CD4-positive, alpha-beta T cell (primary cell): ENCODE data around the gene TMEM132A. TPM values are rescaled to one million over a fixed set of nuclear protein-coding genes. Genes with fewer than 3 reads are reported as not detected.

Source experiments
- ATAC-seq: fragments of 200-7000 bp; cut with Tn5 transposase; one replicate; pipeline ENCODE4 v1.10.0; 2022; ENCODE audit warnings: mild to moderate bottlenecking; ENCODE audit not compliant: poor library complexity
- CTCF ChIA-PET: fragments of 350-600 bp; sonication (Branson Sonifier 250); formaldehyde crosslinking; loops from one replicate; lab custom pipeline; 2021; ENCODE audit warnings: antibody characterized with exemption, inconsistent platforms; lab: Charles Lee
- POLR2A ChIA-PET: fragments of 350-600 bp; sonication (Branson Sonifier 250); formaldehyde crosslinking; loops from one replicate; lab custom pipeline; 2021; ENCODE audit warnings: antibody characterized with exemption, inconsistent platforms; lab: Charles Lee
- DNase-seq, 14 experiments: peaks; one replicate each; pipeline ENCODE4 v3.0.0-alpha.2; 2013 to 2020; ENCODE audit warnings: mixed read lengths in 2 of 14
- H3K27ac ChIP-seq, 2 donors: one replicate each; pipeline versions ENCODE4 v1.5.1 to v1.7.0; 2013; ENCODE audit warnings: low read length in 2 of 2, low read depth in 1 of 2, mild to moderate bottlenecking in 1 of 2
- H3K27me3 ChIP-seq, 2 experiments: 1 replicate in 1 of 2; 2 replicates in 1 of 2; pipeline versions ENCODE4 v1.6.1 to v1.7.0; 2013; ENCODE audit warnings: low read length in 2 of 2, control low read depth in 1 of 2, mild to moderate bottlenecking in 1 of 2, moderate library complexity in 1 of 2; ENCODE audit not compliant: insufficient read depth in 2 of 2, control insufficient read depth in 1 of 2
- H3K36me3 ChIP-seq: one replicate; pipeline ENCODE4 v1.6.1; 2013; ENCODE audit warnings: low read length, control low read depth; ENCODE audit not compliant: insufficient read depth
- H3K4me1 ChIP-seq: one replicate; pipeline ENCODE4 v1.6.1; 2013; ENCODE audit warnings: low read length, control low read depth; ENCODE audit not compliant: insufficient read depth
- H3K4me3 ChIP-seq: one replicate; pipeline ENCODE4 v1.5.1; 2013; ENCODE audit warnings: mild to moderate bottlenecking, low read length, moderate library complexity
- H3K9me3 ChIP-seq, 2 experiments: 1 replicate in 1 of 2; 2 replicates in 1 of 2; pipeline versions ENCODE4 v1.6.1 to v1.7.0; 2013; ENCODE audit warnings: low read length in 2 of 2, mild to moderate bottlenecking in 2 of 2, control low read depth in 1 of 2, moderate library complexity in 1 of 2; ENCODE audit not compliant: control insufficient read depth in 1 of 2, insufficient read depth in 1 of 2
- H3K27ac Mint-ChIP-seq: one replicate; pipeline ENCODE4 v1.8.0; 2020; ENCODE audit warnings: mixed read lengths
- H3K27me3 Mint-ChIP-seq: one replicate; pipeline ENCODE4 v1.8.0; 2021; ENCODE audit warnings: mixed read lengths
- H3K36me3 Mint-ChIP-seq: one replicate; pipeline ENCODE4 v1.8.0; 2021; ENCODE audit warnings: low read depth, mixed read lengths
- H3K4me1 Mint-ChIP-seq: one replicate; pipeline ENCODE4 v1.8.0; 2021; ENCODE audit warnings: low read depth, mixed read lengths
- H3K4me3 Mint-ChIP-seq: one replicate; pipeline ENCODE4 v1.8.0; 2020; ENCODE audit warnings: mild to moderate bottlenecking, mixed read lengths
- H3K9me3 Mint-ChIP-seq: one replicate; pipeline ENCODE4 v1.8.0; 2020; ENCODE audit warnings: mixed read lengths
- intact Hi-C, 2 experiments: fragments of 100-400 bp; cut with DNase I in 1 of 2; cut with micrococcal nuclease in 1 of 2; formaldehyde crosslinking; loops; one replicate each; pipeline versions ENCODE4 v1.15.1 to v1.9.0; 2023 to 2025; cut with DNase I, micrococcal nuclease
- total RNA-seq, 174 experiments: library from RNA in 2 of 174; stranded (reverse) in 2 of 174; gene quantifications; one replicate each; pipeline ENCODE4 v1.2.3 and lab custom pipeline; 2021 to 2026
- TF ChIP-seq, protein P1 (sequence below): fragments of 200-600 bp; IDR thresholded peaks from one replicate; pipeline ENCODE4 v1.8.0; 2022; ENCODE audit warnings: antibody characterized with exemption, mild to moderate bottlenecking

The TMEM132A gene
- total RNA-seq, 2 experiments from 2014 or later: not detected

DNA sequence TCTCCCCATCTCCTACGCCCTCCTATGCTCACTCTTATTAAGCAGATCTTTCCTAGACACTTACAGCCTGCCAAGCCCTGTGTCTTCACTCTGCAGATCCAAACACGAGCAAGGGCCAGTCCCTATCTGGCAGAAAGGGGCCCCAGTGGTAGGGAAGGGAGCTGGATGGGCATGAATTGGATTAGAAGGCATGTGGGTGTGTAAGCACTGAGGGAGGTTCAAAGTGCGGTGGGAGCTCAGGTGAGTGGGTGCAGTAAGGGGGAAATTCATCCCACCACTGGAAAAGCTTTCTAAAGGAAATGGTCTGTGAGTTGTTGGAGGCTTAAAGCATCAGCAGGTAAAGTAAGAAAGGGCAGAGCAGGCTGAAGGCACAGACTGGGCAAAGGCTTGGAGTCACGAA, 5.5 kb downstream of the TMEM132A start:
- H3K4me3 ChIP-seq: no peak overlapping the region
- H3K9me3 Mint-ChIP-seq: no peaks in the 10 kb centered on the region
- peaks cover 0 to 6% of the 10 kb centered on the region in 2 experiments for H3K9me3 ChIP-seq
- no peak overlapping the region for H3K27ac ChIP-seq
- TF ChIP-seq, protein P1, sequence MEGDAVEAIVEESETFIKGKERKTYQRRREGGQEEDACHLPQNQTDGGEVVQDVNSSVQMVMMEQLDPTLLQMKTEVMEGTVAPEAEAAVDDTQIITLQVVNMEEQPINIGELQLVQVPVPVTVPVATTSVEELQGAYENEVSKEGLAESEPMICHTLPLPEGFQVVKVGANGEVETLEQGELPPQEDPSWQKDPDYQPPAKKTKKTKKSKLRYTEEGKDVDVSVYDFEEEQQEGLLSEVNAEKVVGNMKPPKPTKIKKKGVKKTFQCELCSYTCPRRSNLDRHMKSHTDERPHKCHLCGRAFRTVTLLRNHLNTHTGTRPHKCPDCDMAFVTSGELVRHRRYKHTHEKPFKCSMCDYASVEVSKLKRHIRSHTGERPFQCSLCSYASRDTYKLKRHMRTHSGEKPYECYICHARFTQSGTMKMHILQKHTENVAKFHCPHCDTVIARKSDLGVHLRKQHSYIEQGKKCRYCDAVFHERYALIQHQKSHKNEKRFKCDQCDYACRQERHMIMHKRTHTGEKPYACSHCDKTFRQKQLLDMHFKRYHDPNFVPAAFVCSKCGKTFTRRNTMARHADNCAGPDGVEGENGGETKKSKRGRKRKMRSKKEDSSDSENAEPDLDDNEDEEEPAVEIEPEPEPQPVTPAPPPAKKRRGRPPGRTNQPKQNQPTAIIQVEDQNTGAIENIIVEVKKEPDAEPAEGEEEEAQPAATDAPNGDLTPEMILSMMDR: no peak
- peaks cover 9% of the 10 kb centered on the region for H3K4me1 ChIP-seq
- H3K36me3 ChIP-seq: no peaks in the 10 kb centered on the region
- H3K27me3 Mint-ChIP-seq: peaks cover 18% of the 10 kb centered on the region
- no peaks in the 10 kb centered on the region for H3K36me3 Mint-ChIP-seq
- intact Hi-C loops: no loop called here
- peaks cover 8 to 13% of the 10 kb centered on the region in 2 experiments for H3K27me3 ChIP-seq
- no peak overlapping the region for H3K4me3 Mint-ChIP-seq
- H3K4me1 Mint-ChIP-seq: peaks cover 5% of the 10 kb centered on the region
- ATAC-seq (no peak), DNase-seq (no peak)
- H3K27ac Mint-ChIP-seq: no peak overlapping the region
- ChIA-PET CTCF (interaction anchor here (0.7 kb wide), 1 partner anchor 522 kb away, joined by 3 read pairs; no protein-coding TSS in a partner anchor), POLR2A (no interaction called here)

DNA sequence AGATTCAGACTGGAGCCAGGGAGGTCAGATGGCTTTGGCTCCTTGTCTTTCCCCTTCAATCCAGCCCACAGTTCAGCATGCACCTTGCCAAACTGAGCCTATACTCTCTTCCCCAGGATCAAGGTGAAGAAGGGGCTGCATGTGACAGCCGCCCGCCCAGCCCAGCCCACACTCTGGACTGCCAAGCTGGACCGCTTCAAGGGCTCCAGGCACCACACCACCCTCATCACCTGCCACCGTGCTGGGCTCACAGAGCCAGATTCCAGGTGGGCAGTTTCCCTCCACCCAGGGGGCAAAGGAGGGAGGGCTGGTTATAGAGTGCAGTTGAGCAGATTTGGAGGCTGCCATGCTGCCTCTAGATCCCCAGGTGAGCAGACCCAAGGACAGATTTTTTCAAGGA, 6.1 kb downstream of the TMEM132A start:
- ATAC-seq (no peak), DNase-seq (no peak)
- H3K27ac ChIP-seq: no peak overlapping the region
- Mint-ChIP-seq H3K9me3 (no peaks in the 10 kb centered on the region), H3K4me3 (no peak overlapping the region), H3K27me3 (peaks cover 13% of the 10 kb centered on the region), H3K27ac (no peak overlapping the region), H3K4me1 (peaks cover under 1% of the 10 kb centered on the region), H3K36me3 (no peaks in the 10 kb centered on the region)
- ChIA-PET POLR2A (no interaction called here), CTCF (no interaction called here)
- H3K27me3 ChIP-seq: peaks cover 1 to 7% of the 10 kb centered on the region in 2 experiments
- no peaks in the 10 kb centered on the region for H3K9me3 ChIP-seq
- TF ChIP-seq, protein P1: no peak
- no peak overlapping the region for H3K4me3 ChIP-seq
- no peaks in the 10 kb centered on the region for H3K36me3 ChIP-seq
- intact Hi-C loops: no loop called here
- H3K4me1 ChIP-seq: peaks cover 3% of the 10 kb centered on the region

DNA sequence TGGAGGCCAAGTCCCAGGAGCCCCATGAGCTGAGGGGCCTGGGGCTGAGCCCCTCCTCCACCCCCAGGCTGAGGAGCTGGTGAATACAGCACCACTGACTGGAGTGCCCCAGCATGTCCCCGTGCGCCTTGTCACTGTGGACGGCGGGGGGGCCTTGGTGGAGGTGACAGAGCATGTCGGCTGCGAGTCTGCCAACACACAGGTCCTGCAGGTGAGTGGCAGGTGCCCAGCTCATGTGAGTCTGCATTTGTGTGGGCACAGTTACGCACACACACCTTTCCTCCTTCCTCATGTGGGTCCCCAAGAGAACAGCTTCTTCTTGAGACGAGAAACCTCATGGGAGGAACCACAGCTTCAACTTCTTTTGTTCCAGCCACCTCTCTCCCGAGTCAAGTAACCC, 7.7 kb downstream of the TMEM132A start:
- intact Hi-C loops: no loop called here
- POLR2A ChIA-PET: no interaction called here
- Mint-ChIP-seq H3K9me3 (no peaks in the 10 kb centered on the region), H3K4me1 (no peaks in the 10 kb centered on the region), H3K27ac (no peak overlapping the region), H3K27me3 (no peaks in the 10 kb centered on the region), H3K36me3 (no peaks in the 10 kb centered on the region), H3K4me3 (no peak overlapping the region)
- H3K4me3 ChIP-seq: no peak overlapping the region
- no peaks in the 10 kb centered on the region for H3K36me3 ChIP-seq
- peaks cover 0 to 5% of the 10 kb centered on the region in 2 experiments for H3K27me3 ChIP-seq
- H3K4me1 ChIP-seq: no peaks in the 10 kb centered on the region
- CTCF ChIA-PET: no interaction called here
- TF ChIP-seq, protein P1: no peak
- H3K9me3 ChIP-seq: no peaks in the 10 kb centered on the region
- ATAC-seq (no peak), DNase-seq (no peak)
- no peak overlapping the region for H3K27ac ChIP-seq
